H1 (cell line): ENCODE data around the gene TOB1. TPM values are rescaled to one million over a fixed set of nuclear protein-coding genes. Genes with fewer than 3 reads are reported as not detected.

Source experiments
- CTCF ChIA-PET: fragments of 300-600 bp; sonication (Branson Sonifier 250); formaldehyde crosslinking; loops from one replicate; lab custom pipeline; 2021; ENCODE audit not compliant: partially characterized antibody; lab: Charles Lee
- POLR2A ChIA-PET: fragments of 300-600 bp; sonication (Branson Sonifier 250); formaldehyde crosslinking; loops from one replicate; lab custom pipeline; 2021; ENCODE audit warnings: inconsistent platforms; ENCODE audit not compliant: partially characterized antibody; lab: Charles Lee
- DNase-seq, 2 experiments: peaks; one replicate each; pipeline versions ENCODE4 v3.0.0 to v3.0.0-alpha.2; 2010 to 2022; ENCODE audit warnings: low spot score in 2 of 2, low read depth in 1 of 2, mixed read lengths in 1 of 2
- FAIRE-seq: peaks from 2 replicates; lab custom pipeline; 2011; peaks lifted over from hg19 to GRCh38; lab: Jason Lieb, UNC
- H2AFZ ChIP-seq: 2 replicates; pipeline ENCODE4 v1.8.1; 2012; ENCODE audit warnings: low read length, inconsistent platforms
- H2AK5ac ChIP-seq: 2 replicates; pipeline ENCODE4 v1.6.1; 2013; ENCODE audit warnings: low read depth, low read length
- H2BK120ac ChIP-seq: replicated peaks from 2 replicates; pipeline ENCODE3; 2013; ENCODE audit warnings: low read depth, low read length, inconsistent platforms
- H2BK12ac ChIP-seq: 2 replicates; pipeline ENCODE4 v1.6.1; 2013; ENCODE audit warnings: low read depth, low read length
- H2BK15ac ChIP-seq: 2 replicates; pipeline ENCODE4 v1.6.1; 2013; ENCODE audit warnings: low read length
- H2BK20ac ChIP-seq: 2 replicates; pipeline ENCODE4 v1.6.1; 2013; ENCODE audit warnings: low read length
- H2BK5ac ChIP-seq: 2 replicates; pipeline ENCODE4 v1.6.1; 2013; ENCODE audit warnings: low read depth, low read length
- H3K14ac ChIP-seq: 2 replicates; pipeline ENCODE4 v1.6.1; 2013; ENCODE audit warnings: inconsistent platforms; ENCODE audit not compliant: insufficient read length
- H3K18ac ChIP-seq: 2 replicates; pipeline ENCODE4 v1.6.1; 2013; ENCODE audit warnings: low read length; ENCODE audit errors: extremely low read depth
- H3K23ac ChIP-seq: 2 replicates; pipeline ENCODE4 v1.6.1; 2013; ENCODE audit warnings: inconsistent platforms; ENCODE audit not compliant: insufficient read length
- H3K23me2 ChIP-seq: 2 replicates; pipeline ENCODE4 v1.6.1; 2013; ENCODE audit warnings: low read depth, low read length
- H3K27ac ChIP-seq: 2 replicates; pipeline ENCODE4 v1.6.1; 2011; ENCODE audit warnings: low read depth, low read length, inconsistent platforms
- H3K27me3 ChIP-seq, 4 experiments: replicated peaks in 1 of 4; 1 replicate in 1 of 4; 2 replicates in 3 of 4; pipeline versions ENCODE4 v1.6.1 to v1.8.1; 2011 to 2013; ENCODE audit warnings: low read length in 3 of 4, mild to moderate bottlenecking in 3 of 4, inconsistent platforms in 2 of 4, mixed read lengths in 2 of 4, moderate library complexity in 1 of 4; ENCODE audit not compliant: control insufficient read depth in 3 of 4, insufficient read depth in 3 of 4; ENCODE audit errors: extremely low read depth in 1 of 4
- H3K36me3 ChIP-seq, 4 experiments: 2 replicates each; pipeline versions ENCODE4 v1.6.1 to v1.8.1; 2011 to 2013; ENCODE audit warnings: mild to moderate bottlenecking in 4 of 4, low read length in 3 of 4, moderate library complexity in 2 of 4, control low read depth in 1 of 4, inconsistent platforms in 1 of 4; ENCODE audit not compliant: insufficient read depth in 4 of 4, control insufficient read depth in 2 of 4
- H3K4ac ChIP-seq: replicated peaks from 2 replicates; pipeline ENCODE3; 2013; ENCODE audit warnings: low read length, low read depth, mixed read lengths, inconsistent platforms; ENCODE audit not compliant: insufficient read length
- H3K4me1 ChIP-seq, 4 experiments: replicated peaks in 1 of 4; 1 replicate in 1 of 4; 2 replicates in 3 of 4; pipeline versions ENCODE4 v1.6.1 to v1.8.1; 2011 to 2013; ENCODE audit warnings: low read length in 3 of 4, inconsistent platforms in 2 of 4, mixed read lengths in 1 of 4; ENCODE audit not compliant: insufficient read depth in 4 of 4, control insufficient read depth in 3 of 4
- H3K4me2 ChIP-seq, 2 experiments: 2 replicates each; pipeline versions ENCODE4 v1.6.1 to v1.8.1; 2011 to 2013; ENCODE audit warnings: low read depth in 2 of 2, low read length in 2 of 2, control low read depth in 1 of 2, inconsistent platforms in 1 of 2, mild to moderate bottlenecking in 1 of 2; ENCODE audit not compliant: insufficient read depth in 1 of 2
- H3K4me3 ChIP-seq, 4 experiments: fragments of 200-600, 300-600 bp in 1 of 4; sonication (generic), shearing (Covaris generic), sonication (Bioruptor Twin) in 1 of 4; 2 replicates each; pipeline versions ENCODE4 v1.5.1 to v1.8.1; 2011 to 2016; ENCODE audit warnings: low read length in 4 of 4, low read depth in 3 of 4, control low read depth in 2 of 4, inconsistent platforms in 2 of 4, mild to moderate bottlenecking in 2 of 4, mixed read lengths in 1 of 4, moderate library complexity in 1 of 4; ENCODE audit not compliant: insufficient read depth in 2 of 4; ENCODE audit errors: extremely low read depth in 1 of 4
- H3K56ac ChIP-seq: replicated peaks from 2 replicates; pipeline ENCODE3; 2013; ENCODE audit warnings: low read depth, mild to moderate bottlenecking, mixed read lengths, low read length, inconsistent platforms; ENCODE audit not compliant: insufficient read length
- H3K79me1 ChIP-seq: 2 replicates; pipeline ENCODE4 v1.6.1; 2013; ENCODE audit warnings: low read depth, low read length, control low read depth
- H3K79me2 ChIP-seq, 2 experiments: 2 replicates each; pipeline versions ENCODE4 v1.6.1 to v1.8.1; 2012 to 2013; ENCODE audit warnings: low read length in 2 of 2, mild to moderate bottlenecking in 2 of 2, inconsistent platforms in 1 of 2; ENCODE audit not compliant: insufficient read depth in 2 of 2, control insufficient read depth in 1 of 2
- H3K9ac ChIP-seq, 4 experiments: replicated peaks in 1 of 4; 1 replicate in 1 of 4; 2 replicates in 3 of 4; pipeline versions ENCODE4 v1.6.1 to v1.8.1; 2011 to 2013; ENCODE audit warnings: low read depth in 3 of 4, low read length in 3 of 4, control low read depth in 2 of 4, mild to moderate bottlenecking in 2 of 4, moderate library complexity in 2 of 4, inconsistent platforms in 1 of 4; ENCODE audit errors: extremely low read depth in 1 of 4
- H3K9me3 ChIP-seq, 2 experiments: 2 replicates each; pipeline versions ENCODE4 v1.6.1 to v1.8.1; 2012 to 2013; ENCODE audit warnings: mild to moderate bottlenecking in 2 of 2, moderate library complexity in 2 of 2, control low read depth in 1 of 2, inconsistent platforms in 1 of 2, low read depth in 1 of 2, low read length in 1 of 2, mixed read lengths in 1 of 2; ENCODE audit not compliant: insufficient read depth in 2 of 2
- H4K20me1 ChIP-seq, 2 experiments: replicated peaks in 1 of 2; 2 replicates each; pipeline versions ENCODE3 to v1.8.1; 2011 to 2013; ENCODE audit warnings: inconsistent platforms in 2 of 2, low read length in 2 of 2, mild to moderate bottlenecking in 1 of 2; ENCODE audit not compliant: insufficient read depth in 2 of 2, control insufficient read depth in 1 of 2
- H4K5ac ChIP-seq: 2 replicates; pipeline ENCODE4 v1.6.1; 2013; ENCODE audit warnings: low read length, low read depth, mixed read lengths, inconsistent platforms; ENCODE audit not compliant: insufficient read length
- H4K8ac ChIP-seq: 2 replicates; pipeline ENCODE4 v1.8.0; 2013; ENCODE audit warnings: mild to moderate bottlenecking, moderate library complexity, low read length, inconsistent platforms; ENCODE audit not compliant: insufficient read depth; ENCODE audit errors: extremely low read depth
- H4K91ac ChIP-seq: replicated peaks from 2 replicates; pipeline ENCODE3; 2013; ENCODE audit warnings: low read length, mixed read lengths, inconsistent platforms; ENCODE audit not compliant: insufficient read length
- ASH2L ChIP-seq: fragments of 200-600, 300-600 bp; sonication (generic); IDR thresholded peaks from one replicate; pipeline ENCODE4 v1.7.1; 2017; ENCODE audit warnings: low read length
- CBX5 ChIP-seq: fragments of 300-800, 300-1000 bp; sonication (generic); IDR thresholded peaks from 2 replicates; pipeline ENCODE4 v1.7.1; 2016; ENCODE audit warnings: antibody characterized with exemption, low read length, low read depth
- CEBPB ChIP-seq: IDR thresholded peaks from 2 replicates; pipeline ENCODE4 v1.6.1; 2012; ENCODE audit warnings: low read depth, low read length
- CREB1 ChIP-seq: IDR thresholded peaks from 2 replicates; pipeline ENCODE4 v1.6.1; 2012; ENCODE audit warnings: inconsistent platforms
- EP300 ChIP-seq, 2 experiments: IDR thresholded peaks; 1 replicate in 1 of 2; 2 replicates in 1 of 2; pipeline ENCODE4 v1.6.1; 2011 to 2012; ENCODE audit warnings: low read depth in 2 of 2, low read length in 2 of 2, mild to moderate bottlenecking in 2 of 2, borderline replicate concordance in 1 of 2, inconsistent platforms in 1 of 2, moderate library complexity in 1 of 2
- JUN ChIP-seq: IDR thresholded peaks from 2 replicates; pipeline ENCODE4 v1.6.1; 2011; ENCODE audit warnings: low read depth, mild to moderate bottlenecking, improper control_type of control experiment, low read length
- JUND ChIP-seq: IDR thresholded peaks from 2 replicates; pipeline ENCODE4 v1.6.1; 2011; ENCODE audit warnings: mild to moderate bottlenecking, improper control_type of control experiment, low read length
- RXRA ChIP-seq: IDR thresholded peaks from 2 replicates; pipeline ENCODE4 v1.6.1; 2011; ENCODE audit warnings: low read depth, mild to moderate bottlenecking, low read length, moderate library complexity; ENCODE audit not compliant: insufficient read depth
- SIN3A ChIP-seq, 2 experiments: IDR thresholded peaks in 1 of 2; conservative IDR thresholded peaks in 1 of 2; 2 replicates each; pipeline ENCODE4 v1.6.1; 2011 to 2012; ENCODE audit warnings: low read length in 2 of 2, improper control_type of control experiment in 1 of 2, low read depth in 1 of 2, mild to moderate bottlenecking in 1 of 2
- TAF1 ChIP-seq: IDR thresholded peaks from 2 replicates; pipeline ENCODE4 v1.6.1; 2011; ENCODE audit warnings: mild to moderate bottlenecking, low read depth, low read length
- TCF12 ChIP-seq: IDR thresholded peaks from 2 replicates; pipeline ENCODE4 v1.6.1; 2011; ENCODE audit warnings: low read depth, mild to moderate bottlenecking, low read length
- WGBS, 2 experiments: shearing (Covaris generic) in 1 of 2; methylation state at CpG; one replicate each; pipeline versions ENCODE4 v1.1.6 to v1.1.7; 2013 to 2015; ENCODE audit warnings: low lambda C conversion rate in 2 of 2, mixed read lengths in 2 of 2, inconsistent platforms in 1 of 2, low coverage in 1 of 2, missing lambda C conversion rate in 1 of 2; ENCODE audit not compliant: insufficient replicate concordance in 2 of 2, insufficient coverage in 1 of 2, insufficient read length in 1 of 2; ENCODE audit errors: extremely low coverage in 1 of 2, missing lambda C conversion rate in 1 of 2; 5-methylcytosine and 5-hydroxymethylcytosine counted together
- polyA plus RNA-seq, 7 experiments: library from polyadenylated mRNA; depleted of rRNA in 3 of 7; stranded (reverse) in 5 of 7; unstranded in 2 of 7; fragments of >200 nt in 5 of 7; fragments of 200-250 nt in 2 of 7; gene quantifications; 1 replicate in 5 of 7; 2 replicates in 1 of 7; 4 replicates in 1 of 7; pipeline versions ENCODE4 v1.2.1 to v1.2.3, GENCODE V29; 2011 to 2013; ENCODE audit warnings: missing spikeins in 2 of 7, mixed read lengths in 2 of 7
- total RNA-seq: library from RNA; stranded (reverse); fragmentation: NEBNext Ultra II Directional; extraction: Animal tissue kit (Norgen Biotek cat#: 25700); gene quantifications from 2 replicates; pipeline ENCODE4 v1.2.1, GENCODE V29; 2021
- TF ChIP-seq, protein P1 (sequence below), 3 experiments: IDR thresholded peaks; 1 replicate in 2 of 3; 2 replicates in 1 of 3; pipeline versions ENCODE4 v1.5.1 to v1.6.1; 2011; ENCODE audit warnings: low read length in 3 of 3, mild to moderate bottlenecking in 3 of 3, inconsistent platforms in 2 of 3, low read depth in 1 of 3, moderate library complexity in 1 of 3; ENCODE audit not compliant: insufficient read depth in 1 of 3; ENCODE audit errors: control extremely low read depth in 1 of 3

The TOB1 gene
- total and polyA plus RNA-seq, 2 of the 8 experiments (the other 6 are each of a cell fraction or from before 2014, with no cell fraction given): 14.4 to 20.8 TPM

DNA sequence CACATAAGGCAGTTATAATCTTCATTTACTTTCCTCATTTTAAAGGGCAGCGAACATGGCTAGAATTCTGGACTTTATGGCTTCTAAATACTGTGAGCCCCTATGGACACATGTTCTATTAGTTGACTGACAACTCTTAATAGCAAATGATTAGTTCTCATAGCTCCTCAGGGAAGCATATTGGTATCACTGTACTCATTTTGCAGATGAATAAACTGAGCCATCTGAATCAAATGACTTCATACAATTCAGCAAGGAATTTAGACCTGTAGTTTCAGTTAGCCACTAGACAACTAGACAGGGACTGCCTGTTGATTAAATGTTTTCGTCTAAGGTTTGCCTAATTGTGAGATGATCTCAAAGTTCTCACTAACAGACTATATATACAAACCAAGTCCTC, 9.7 kb downstream of the TOB1 start:
- Histone ChIP-seq H2BK5ac (no peak overlapping the region), H3K27me3 (no peaks in the 10 kb centered on the region), H3K56ac (no peak overlapping the region), H2BK12ac (no peak overlapping the region), H4K91ac (no peak overlapping the region), H3K4me2 (no peak overlapping the region), H3K18ac (no peak overlapping the region), H4K8ac (no peak overlapping the region), H3K4me3 (no peak overlapping the region), H3K9ac (no peak overlapping the region), H3K23ac (no peak overlapping the region), H3K4ac (no peak overlapping the region), H3K36me3 (0 out of 8 replicates have a peak, but pooled peaks cover 0 to under 1% (median 0%) of the 10 kb centered on the region in 4 experiments), H4K5ac (no peak overlapping the region), H3K14ac (no peak overlapping the region), H3K79me1 (no peaks in the 10 kb centered on the region), H3K23me2 (no peaks in the 10 kb centered on the region; the same call in 1 of the 2 replicates), H2AK5ac (no peak overlapping the region), H2AFZ (no peak overlapping the region), H3K27ac (no peak overlapping the region), H3K4me1 (peaks cover 0 to 4% (median 0%) of the 10 kb centered on the region in 4 experiments; a peak in 1 of 7 replicates), H2BK20ac (no peak overlapping the region), H2BK120ac (no peak overlapping the region), H3K79me2 (no peaks in the 10 kb centered on the region), H4K20me1 (no peaks in the 10 kb centered on the region), H3K9me3 (no peaks in the 10 kb centered on the region), H2BK15ac (no peak overlapping the region)
- CTCF ChIA-PET: interaction anchor here (1.0 to 31.7 kb wide), 10 partner anchors 9 to 92 kb away, joined by 3 to 735 read pairs (median 4); partner anchors contain the start of gene TOB1
- DNase-seq: no peak
- WGBS, 2 experiments: 85% methylated on average over 2 of the region's 2 CpGs; no CpG with 5 or more reads in 1 of the 2 experiments
- POLR2A ChIA-PET: interaction anchor here (2.6 kb wide), 1 partner anchor 9 kb away, joined by 26 read pairs; the partner anchor contains the start of gene TOB1
- FAIRE-seq: no peak
- TF ChIP-seq CREB1: no peak
- TF ChIP-seq RXRA: no peak
- no peak for TF ChIP-seq TCF12
- TF ChIP-seq CBX5: no peak
- no peak for TF ChIP-seq CEBPB
- TF ChIP-seq TAF1: no peak
- TF ChIP-seq EP300 (IDR thresholded peaks at IDR 0.05; ENCODE audit: borderline replicate concordance in 1 of 2, low read depth in 2 of 2, low read length in 2 of 2): no peak
- TF ChIP-seq, protein P1, sequence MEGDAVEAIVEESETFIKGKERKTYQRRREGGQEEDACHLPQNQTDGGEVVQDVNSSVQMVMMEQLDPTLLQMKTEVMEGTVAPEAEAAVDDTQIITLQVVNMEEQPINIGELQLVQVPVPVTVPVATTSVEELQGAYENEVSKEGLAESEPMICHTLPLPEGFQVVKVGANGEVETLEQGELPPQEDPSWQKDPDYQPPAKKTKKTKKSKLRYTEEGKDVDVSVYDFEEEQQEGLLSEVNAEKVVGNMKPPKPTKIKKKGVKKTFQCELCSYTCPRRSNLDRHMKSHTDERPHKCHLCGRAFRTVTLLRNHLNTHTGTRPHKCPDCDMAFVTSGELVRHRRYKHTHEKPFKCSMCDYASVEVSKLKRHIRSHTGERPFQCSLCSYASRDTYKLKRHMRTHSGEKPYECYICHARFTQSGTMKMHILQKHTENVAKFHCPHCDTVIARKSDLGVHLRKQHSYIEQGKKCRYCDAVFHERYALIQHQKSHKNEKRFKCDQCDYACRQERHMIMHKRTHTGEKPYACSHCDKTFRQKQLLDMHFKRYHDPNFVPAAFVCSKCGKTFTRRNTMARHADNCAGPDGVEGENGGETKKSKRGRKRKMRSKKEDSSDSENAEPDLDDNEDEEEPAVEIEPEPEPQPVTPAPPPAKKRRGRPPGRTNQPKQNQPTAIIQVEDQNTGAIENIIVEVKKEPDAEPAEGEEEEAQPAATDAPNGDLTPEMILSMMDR (IDR thresholded peaks at IDR 0.05; ENCODE audit: control extremely low read depth in 1 of 3, insufficient read depth in 1 of 3, low read depth in 1 of 3, low read length in 3 of 3): no peak
- TF ChIP-seq SIN3A (conservative IDR thresholded peaks at IDR 0.05 in 1 of 2, IDR thresholded peaks at IDR 0.05 in 1 of 2; ENCODE audit: low read depth in 1 of 2, low read length in 2 of 2): no peak
- TF ChIP-seq JUND: no peak
- no peak for TF ChIP-seq ASH2L
- TF ChIP-seq JUN: no peak
